HepG2 (cell line): ENCODE results near the gene CCT6A. TPM values are rescaled to one million over a fixed set of nuclear protein-coding genes. Genes with fewer than 3 reads are reported as not detected.

Experiments
- CBFB ChIP-seq: sonication (generic); formaldehyde crosslinking; IDR thresholded peaks from 2 replicates; pipeline ENCODE4 v1.4.0; 2020; ENCODE audit warnings: missing genetic modification reagents
- CHD2 ChIP-seq: IDR thresholded peaks from 2 replicates; pipeline ENCODE4 v1.6.1; 2011; ENCODE audit warnings: low read depth, low read length, improper control_type of control experiment
- DPF2 ChIP-seq: sonication (generic); formaldehyde crosslinking; IDR thresholded peaks from 2 replicates; pipeline ENCODE4 v1.4.0; 2020; ENCODE audit warnings: mild to moderate bottlenecking, low read depth, missing genetic modification reagents, borderline replicate concordance
- DR1 ChIP-seq: sonication (generic); formaldehyde crosslinking; IDR thresholded peaks from 2 replicates; pipeline ENCODE4 v1.8.0; 2021; ENCODE audit warnings: mild to moderate bottlenecking, missing genetic modification reagents, inconsistent platforms
- FOXC1 ChIP-seq: sonication (generic); formaldehyde crosslinking; IDR thresholded peaks from 2 replicates; pipeline ENCODE4 v1.8.0; 2022; ENCODE audit warnings: mild to moderate bottlenecking, missing genetic modification reagents, borderline replicate concordance
- HDAC1 ChIP-seq: sonication (generic); formaldehyde crosslinking; IDR thresholded peaks from 2 replicates; pipeline ENCODE4 v1.5.1; 2020; ENCODE audit warnings: mild to moderate bottlenecking, missing genetic modification reagents
- ISL2 ChIP-seq: sonication (generic); formaldehyde crosslinking; IDR thresholded peaks from 2 replicates; pipeline ENCODE4 v1.5.0; 2020; ENCODE audit warnings: missing genetic modification reagents
- KDM5B ChIP-seq: sonication (generic); formaldehyde crosslinking; IDR thresholded peaks from 2 replicates; pipeline ENCODE4 v1.4.0; 2020; ENCODE audit warnings: missing genetic modification reagents, mild to moderate bottlenecking, borderline replicate concordance
- KMT2B ChIP-seq: IDR thresholded peaks from 2 replicates; pipeline ENCODE4 v1.6.1; 2016; ENCODE audit warnings: missing genetic modification reagents, missing compliant biosample characterization
- NR1H2 ChIP-seq: sonication (generic); formaldehyde crosslinking; IDR thresholded peaks from 2 replicates; pipeline ENCODE4 v1.8.1; 2022; ENCODE audit warnings: low read depth, missing genetic modification reagents, borderline replicate concordance
- PAF1 ChIP-seq: IDR thresholded peaks from 2 replicates; pipeline ENCODE4 v1.6.1; 2016; ENCODE audit warnings: missing genetic modification reagents, missing compliant biosample characterization
- PCBP1 ChIP-seq: fragments of 200-400 bp; formaldehyde crosslinking; IDR thresholded peaks from 2 replicates; pipeline ENCODE4 v1.6.1; 2017; ENCODE audit warnings: mild to moderate bottlenecking, low read depth, low read length, borderline replicate concordance
- RFXAP ChIP-seq: sonication (generic); formaldehyde crosslinking; IDR thresholded peaks from 2 replicates; pipeline ENCODE4 v1.4.0; 2020; ENCODE audit warnings: missing genetic modification reagents, borderline replicate concordance
- SMAD9 ChIP-seq: sonication (generic); formaldehyde crosslinking; IDR thresholded peaks from 2 replicates; pipeline ENCODE4 v1.5.1; 2020; ENCODE audit warnings: mild to moderate bottlenecking, missing genetic modification reagents
- TOE1 ChIP-seq: sonication (generic); formaldehyde crosslinking; IDR thresholded peaks from 2 replicates; pipeline ENCODE4 v1.4.0; 2020; ENCODE audit warnings: mild to moderate bottlenecking, missing genetic modification reagents
- U2AF2 ChIP-seq: fragments of 200-400 bp; formaldehyde crosslinking; IDR thresholded peaks from 2 replicates; pipeline ENCODE4 v1.6.1; 2017; ENCODE audit warnings: low read depth, mild to moderate bottlenecking, low read length
- ZFP36L1 ChIP-seq: sonication (generic); formaldehyde crosslinking; IDR thresholded peaks from 2 replicates; pipeline ENCODE4 v1.8.0; 2022; ENCODE audit warnings: mild to moderate bottlenecking, missing genetic modification reagents, moderate library complexity
- ZNF124 ChIP-seq: sonication (generic); formaldehyde crosslinking; IDR thresholded peaks from 2 replicates; pipeline ENCODE4 v1.4.0; 2020; ENCODE audit warnings: missing genetic modification reagents
- ZNF225 ChIP-seq: sonication (generic); formaldehyde crosslinking; IDR thresholded peaks from 2 replicates; pipeline ENCODE4 v1.4.0; 2020; ENCODE audit warnings: mild to moderate bottlenecking, missing genetic modification reagents
- ZNF383 ChIP-seq: sonication (generic); formaldehyde crosslinking; IDR thresholded peaks from 2 replicates; pipeline ENCODE4 v1.4.0; 2020; ENCODE audit warnings: missing genetic modification reagents, mild to moderate bottlenecking, borderline replicate concordance
- ZNF430 ChIP-seq: sonication (generic); formaldehyde crosslinking; IDR thresholded peaks from 2 replicates; pipeline ENCODE4 v1.9.0; 2021; ENCODE audit warnings: mild to moderate bottlenecking, missing genetic modification reagents
- ZNF605 ChIP-seq: sonication (generic); formaldehyde crosslinking; IDR thresholded peaks from 2 replicates; pipeline ENCODE4 v1.8.0; 2022; ENCODE audit warnings: mild to moderate bottlenecking, missing genetic modification reagents
- ZNF737 ChIP-seq: sonication (generic); formaldehyde crosslinking; IDR thresholded peaks from 2 replicates; pipeline ENCODE4 v1.5.0; 2020; ENCODE audit warnings: missing genetic modification reagents, mild to moderate bottlenecking, borderline replicate concordance
- ZNF761 ChIP-seq: sonication (generic); formaldehyde crosslinking; conservative IDR thresholded peaks from 2 replicates; pipeline ENCODE4 v1.4.0; 2020; ENCODE audit warnings: mild to moderate bottlenecking, missing genetic modification reagents
- ZNF772 ChIP-seq: sonication (generic); formaldehyde crosslinking; IDR thresholded peaks from 2 replicates; pipeline ENCODE4 v1.5.0; 2020; ENCODE audit warnings: mild to moderate bottlenecking, missing genetic modification reagents
- polyA plus RNA-seq, 8 experiments: library from polyadenylated mRNA; depleted of rRNA in 3 of 8; stranded (reverse) in 7 of 8; unstranded in 1 of 8; fragments of >200 nt; fragmentation: Illumina TruSeq in 4 of 8; extraction: Trizol in 4 of 8; gene quantifications; 2 replicates each; pipeline versions ENCODE4 v1.2.1 to v1.2.3, GENCODE V29; 2011 to 2016; ENCODE audit warnings: low read depth in 4 of 8, missing spikeins in 1 of 8, mixed read lengths in 1 of 8; ENCODE audit not compliant: insufficient read depth in 1 of 8
- total RNA-seq, 5 experiments: library from RNA; depleted of rRNA; stranded (reverse); fragments of >200 nt; fragmentation: Illumina TruSeq; extraction: Trizol; gene quantifications; 2 replicates each; pipeline ENCODE4 v1.2.3, GENCODE V29; 2016; ENCODE audit warnings: low read depth in 1 of 5
- TF ChIP-seq, protein P1 (sequence below): sonication (generic); formaldehyde crosslinking; IDR thresholded peaks from 2 replicates; pipeline ENCODE4 v1.4.0; 2020; ENCODE audit warnings: missing genetic modification reagents, borderline replicate concordance
- TF ChIP-seq, protein P2 (sequence below): sonication (generic); formaldehyde crosslinking; IDR thresholded peaks from 2 replicates; pipeline ENCODE4 v1.4.0; 2020; ENCODE audit warnings: missing genetic modification reagents, borderline replicate concordance
- TF ChIP-seq, protein P3 (sequence below): sonication (generic); formaldehyde crosslinking; IDR thresholded peaks from 2 replicates; pipeline ENCODE4 v1.5.1; 2020; ENCODE audit warnings: missing genetic modification reagents, mild to moderate bottlenecking, borderline replicate concordance

The CCT6A gene
- total and polyA plus RNA-seq, 2 of the 13 experiments (the other 11 are each of a cell fraction or from before 2014, with no cell fraction given) = 219 to 292 TPM

DNA sequence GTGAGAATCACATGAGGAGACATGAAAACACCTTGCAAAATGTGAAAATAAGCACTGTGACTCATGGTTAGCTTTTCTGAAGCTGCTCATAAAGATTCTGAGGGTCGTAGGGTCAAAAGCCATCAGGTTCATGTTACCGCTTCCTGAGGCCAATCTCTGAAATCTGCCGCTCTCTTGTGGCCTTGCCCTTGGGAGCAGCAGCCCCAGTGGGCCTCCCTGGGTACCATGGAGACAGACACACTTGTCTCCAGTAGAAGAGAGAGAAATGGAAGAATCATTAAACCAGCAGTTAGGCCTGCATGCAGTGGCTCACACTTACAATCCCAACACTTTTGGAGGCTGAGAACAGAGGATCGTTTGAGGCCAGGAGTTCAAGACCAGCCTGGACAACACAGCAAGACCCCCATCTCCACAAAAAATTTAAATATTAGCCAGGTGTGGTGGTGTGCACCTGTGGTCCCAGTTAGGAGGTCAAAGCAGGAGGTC lies 44.4 kb upstream of the CCT6A start (continued):
- TF ChIP-seq, protein P1, sequence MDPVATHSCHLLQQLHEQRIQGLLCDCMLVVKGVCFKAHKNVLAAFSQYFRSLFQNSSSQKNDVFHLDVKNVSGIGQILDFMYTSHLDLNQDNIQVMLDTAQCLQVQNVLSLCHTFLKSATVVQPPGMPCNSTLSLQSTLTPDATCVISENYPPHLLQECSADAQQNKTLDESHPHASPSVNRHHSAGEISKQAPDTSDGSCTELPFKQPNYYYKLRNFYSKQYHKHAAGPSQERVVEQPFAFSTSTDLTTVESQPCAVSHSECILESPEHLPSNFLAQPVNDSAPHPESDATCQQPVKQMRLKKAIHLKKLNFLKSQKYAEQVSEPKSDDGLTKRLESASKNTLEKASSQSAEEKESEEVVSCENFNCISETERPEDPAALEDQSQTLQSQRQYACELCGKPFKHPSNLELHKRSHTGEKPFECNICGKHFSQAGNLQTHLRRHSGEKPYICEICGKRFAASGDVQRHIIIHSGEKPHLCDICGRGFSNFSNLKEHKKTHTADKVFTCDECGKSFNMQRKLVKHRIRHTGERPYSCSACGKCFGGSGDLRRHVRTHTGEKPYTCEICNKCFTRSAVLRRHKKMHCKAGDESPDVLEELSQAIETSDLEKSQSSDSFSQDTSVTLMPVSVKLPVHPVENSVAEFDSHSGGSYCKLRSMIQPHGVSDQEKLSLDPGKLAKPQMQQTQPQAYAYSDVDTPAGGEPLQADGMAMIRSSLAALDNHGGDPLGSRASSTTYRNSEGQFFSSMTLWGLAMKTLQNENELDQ (CRISPR knock-in tag) = no peak
- TF ChIP-seq PAF1 (CRISPR knock-in tag) = peak; percentile 75; the same call in 1 of the 2 replicates
- peak; percentile 78; the same call in 1 of the 2 replicates for TF ChIP-seq DPF2
- TF ChIP-seq KDM5B = no peak
- no peak for TF ChIP-seq RFXAP
- no peak for TF ChIP-seq ZNF737 (CRISPR knock-in tag)
- TF ChIP-seq ZFP36L1 (CRISPR knock-in tag) = no peak
- no peak for TF ChIP-seq SMAD9 (CRISPR knock-in tag)
- peak; percentile 81 for TF ChIP-seq CBFB
- TF ChIP-seq ZNF225 = no peak
- TF ChIP-seq ZNF761 (CRISPR knock-in tag) = no peak
- no peak for TF ChIP-seq ZNF383 (CRISPR knock-in tag)
- no peak for TF ChIP-seq DR1 (CRISPR knock-in tag)
- TF ChIP-seq ZNF772 (CRISPR knock-in tag) = no peak
- TF ChIP-seq ZNF430 (CRISPR knock-in tag) = peak; percentile 21; the same call in 1 of the 2 replicates
- TF ChIP-seq TOE1 (CRISPR knock-in tag) = 0 out of 2 replicates have a peak, but pooled peaks have one; percentile 71
- TF ChIP-seq ISL2 (CRISPR knock-in tag) = peak; percentile 84
- TF ChIP-seq, protein P2, sequence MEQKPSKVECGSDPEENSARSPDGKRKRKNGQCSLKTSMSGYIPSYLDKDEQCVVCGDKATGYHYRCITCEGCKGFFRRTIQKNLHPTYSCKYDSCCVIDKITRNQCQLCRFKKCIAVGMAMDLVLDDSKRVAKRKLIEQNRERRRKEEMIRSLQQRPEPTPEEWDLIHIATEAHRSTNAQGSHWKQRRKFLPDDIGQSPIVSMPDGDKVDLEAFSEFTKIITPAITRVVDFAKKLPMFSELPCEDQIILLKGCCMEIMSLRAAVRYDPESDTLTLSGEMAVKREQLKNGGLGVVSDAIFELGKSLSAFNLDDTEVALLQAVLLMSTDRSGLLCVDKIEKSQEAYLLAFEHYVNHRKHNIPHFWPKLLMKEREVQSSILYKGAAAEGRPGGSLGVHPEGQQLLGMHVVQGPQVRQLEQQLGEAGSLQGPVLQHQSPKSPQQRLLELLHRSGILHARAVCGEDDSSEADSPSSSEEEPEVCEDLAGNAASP = peak; percentile 92
- no peak; the same call in 1 of the 2 replicates for TF ChIP-seq ZNF124 (CRISPR knock-in tag)
- TF ChIP-seq HDAC1 = peak; percentile 89
- TF ChIP-seq, protein P3, sequence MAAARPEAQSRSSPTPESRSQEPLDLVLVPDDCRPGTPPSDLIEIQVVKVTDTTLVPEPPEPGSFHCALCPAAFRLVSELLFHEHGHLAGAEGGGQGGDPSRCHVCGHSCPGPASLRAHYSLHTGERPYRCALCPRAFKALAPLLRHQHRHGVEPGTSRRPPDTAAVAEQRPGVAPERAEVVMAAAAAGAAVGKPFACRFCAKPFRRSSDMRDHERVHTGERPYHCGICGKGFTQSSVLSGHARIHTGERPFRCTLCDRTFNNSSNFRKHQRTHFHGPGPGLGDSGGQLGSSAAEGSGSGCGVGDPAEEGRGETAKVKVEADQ (CRISPR knock-in tag) = peak; percentile 87; the same call in 1 of the 2 replicates
- TF ChIP-seq KMT2B = peak; percentile 39; the same call in 1 of the 2 replicates
- TF ChIP-seq CHD2 = no peak; the same call in 1 of the 2 replicates
- peak; percentile 43; the same call in 1 of the 2 replicates for TF ChIP-seq FOXC1 (CRISPR knock-in tag)
- TF ChIP-seq NR1H2 (CRISPR knock-in tag) = no peak
- no peak for TF ChIP-seq PCBP1
- TF ChIP-seq ZNF605 = peak; percentile 60; the same call in 1 of the 2 replicates
- TF ChIP-seq U2AF2 = no peak
